Measurements from ENCODE around the gene MVB12B.
"Not testable (repeated sequence)": the region's sequence is repeated elsewhere in the genome, so short reads cannot be mapped to it uniquely, and the experiment has no call there.

MVB12B gene

GRCh38 chr9:126326228-126327005 lies at the start of gene MVB12B:
Gene MVB12B, plus strand, starts transcription at chr9:126326829. Its CDS starts 101 bp downstream, at chr9:126326930.
- peak in 1 of 2 donors; percentile 32 for DNase-seq

- no peak for DNase-seq
These were observed 42.7 kb upstream of the MVB12B start for GRCh38 chr9:126283799-126284465.

GRCh38 chr9:126285652-126286051 lies 41.0 kb upstream of the MVB12B start:
- DNase-seq = not testable (repeated sequence)

- DNase-seq = no peak
These were observed 39.3 kb upstream of the MVB12B start for GRCh38 chr9:126287166-126287866.

GRCh38 chr9:126290871-126291270 lies 35.8 kb upstream of the MVB12B start:
- DNase-seq = no peak

GRCh38 chr9:126291925-126292324 lies 34.7 kb upstream of the MVB12B start:
- no peak for DNase-seq

- no peak for DNase-seq
These were observed 33.7 kb upstream of the MVB12B start for GRCh38 chr9:126292736-126293521.

GRCh38 chr9:126293522-126293889 lies 33.1 kb upstream of the MVB12B start:
- DNase-seq = no peak

- DNase-seq = no peak
These were observed 32.1 kb upstream of the MVB12B start for GRCh38 chr9:126294331-126295081.

GRCh38 chr9:126295082-126295477 lies 31.5 kb upstream of the MVB12B start:
- no peak for DNase-seq

- DNase-seq = no peak
These were observed 31.1 kb upstream of the MVB12B start for GRCh38 chr9:126295516-126295915.

GRCh38 chr9:126295936-126296600 lies 30.6 kb upstream of the MVB12B start:
- no peak for DNase-seq

- DNase-seq = no peak
These were observed 29.9 kb upstream of the MVB12B start for GRCh38 chr9:126296687-126297086.

- no peak for DNase-seq
These were observed 29.0 kb upstream of the MVB12B start for GRCh38 chr9:126297661-126298060.

- no peak for DNase-seq
These were observed 28.4 kb upstream of the MVB12B start for GRCh38 chr9:126298063-126298801.

- DNase-seq = no peak
These were observed 26.8 kb upstream of the MVB12B start for GRCh38 chr9:126299706-126300276.

- no peak for DNase-seq
These were observed 25.4 kb upstream of the MVB12B start for GRCh38 chr9:126301196-126301595.

GRCh38 chr9:126301985-126302603 lies 24.5 kb upstream of the MVB12B start:
- DNase-seq = peak; percentile 38 to 71

- DNase-seq = no peak
These were observed 23.9 kb upstream of the MVB12B start for GRCh38 chr9:126302730-126303129.

- DNase-seq = no peak
These were observed 23.1 kb upstream of the MVB12B start for GRCh38 chr9:126303488-126303887.

All from inflammatory macrophage treated with lipopolysaccharide for 1 hour (primary cell).